ENCODE measurements around the gene R3HDM2.

The R3HDM2 gene

GRCh38 chr12:57239587-57240065 lies 191.2 kb downstream of the R3HDM2 start:
- peaks cover 4 to 69% (median 63%) of the 10 kb centered on the region in 5 donors for H3K4me1 ChIP-seq (ENCODE audit: control insufficient read depth in 5 of 5, insufficient read depth in 5 of 5, low read length in 5 of 5)
- H3K36me3 ChIP-seq (ENCODE audit: control insufficient read depth in 5 of 5, insufficient read depth in 5 of 5, low read length in 5 of 5) = peaks cover 0 to 1% (median under 1%) of the 10 kb centered on the region in 5 donors
- peak overlapping the region in 4 of 5 donors; percentile 53 to 70 (median 60) for H3K4me3 ChIP-seq (ENCODE audit: low read depth in 1 of 5, low read length in 5 of 5)
- H3K9me3 ChIP-seq (ENCODE audit: control insufficient read depth in 5 of 5, low read length in 5 of 5) = no peaks in the 10 kb centered on the region
- no peak overlapping the region for H3K27ac ChIP-seq (ENCODE audit: low read depth, low read length)
- H3K27me3 ChIP-seq (ENCODE audit: control insufficient read depth in 5 of 5, insufficient read depth in 4 of 5, low read length in 5 of 5) = peaks cover 54 to 83% (median 73%) of the 10 kb centered on the region in 5 donors
- H3K9ac ChIP-seq (ENCODE audit: low read length in 5 of 5) = peak overlapping the region in 2 of 5 donors; percentile 20 to 23

GRCh38 chr12:57238854-57239554 lies 191.8 kb downstream of the R3HDM2 start:
- H3K4me3 ChIP-seq (ENCODE audit: low read depth in 1 of 5, low read length in 5 of 5) = peak overlapping the region; percentile 17 to 70 (median 63)
- H3K27me3 ChIP-seq (ENCODE audit: control insufficient read depth in 5 of 5, insufficient read depth in 4 of 5, low read length in 5 of 5) = peaks cover 54 to 77% (median 66%) of the 10 kb centered on the region in 5 donors
- H3K9me3 ChIP-seq (ENCODE audit: control insufficient read depth in 5 of 5, low read length in 5 of 5) = no peaks in the 10 kb centered on the region
- H3K27ac ChIP-seq (ENCODE audit: low read depth, low read length) = no peak overlapping the region
- H3K9ac ChIP-seq (ENCODE audit: low read length in 5 of 5) = peak overlapping the region in 3 of 5 donors; percentile 48 to 64 (median 53)
- peaks cover 4 to 70% (median 64%) of the 10 kb centered on the region in 5 donors for H3K4me1 ChIP-seq (ENCODE audit: control insufficient read depth in 5 of 5, insufficient read depth in 5 of 5, low read length in 5 of 5)
- peaks cover 0 to 7% (median 7%) of the 10 kb centered on the region in 5 donors for H3K36me3 ChIP-seq (ENCODE audit: control insufficient read depth in 5 of 5, insufficient read depth in 5 of 5, low read length in 5 of 5)

- Histone ChIP-seq H3K27ac (ENCODE audit: low read depth, low read length) (no peak overlapping the region), H3K9me3 (ENCODE audit: control insufficient read depth in 5 of 5, low read length in 5 of 5) (no peaks in the 10 kb centered on the region), H3K4me3 (ENCODE audit: low read depth in 1 of 5, low read length in 5 of 5) (peak overlapping the region; percentile 17 to 70 (median 63)), H3K36me3 (ENCODE audit: control insufficient read depth in 5 of 5, insufficient read depth in 5 of 5, low read length in 5 of 5) (peaks cover 0 to 15% (median 15%) of the 10 kb centered on the region in 5 donors), H3K4me1 (ENCODE audit: control insufficient read depth in 5 of 5, insufficient read depth in 5 of 5, low read length in 5 of 5) (peaks cover 4 to 67% (median 59%) of the 10 kb centered on the region in 5 donors), H3K27me3 (ENCODE audit: control insufficient read depth in 5 of 5, insufficient read depth in 4 of 5, low read length in 5 of 5) (peaks cover 54 to 73% (median 63%) of the 10 kb centered on the region in 5 donors), H3K9ac (ENCODE audit: low read length in 5 of 5) (peak overlapping the region in 3 of 5 donors; percentile 48 to 64 (median 53))
These were observed 192.7 kb downstream of the R3HDM2 start for GRCh38 chr12:57237932-57238853.

- Histone ChIP-seq H3K4me3 (ENCODE audit: low read depth in 1 of 5, low read length in 5 of 5) (peak overlapping the region in 2 of 5 donors; percentile 63 to 70), H3K4me1 (ENCODE audit: control insufficient read depth in 5 of 5, insufficient read depth in 5 of 5, low read length in 5 of 5) (peaks cover 4 to 61% (median 53%) of the 10 kb centered on the region in 5 donors), H3K27me3 (ENCODE audit: control insufficient read depth in 5 of 5, insufficient read depth in 4 of 5, low read length in 5 of 5) (peaks cover 51 to 67% (median 57%) of the 10 kb centered on the region in 5 donors), H3K9me3 (ENCODE audit: control insufficient read depth in 5 of 5, low read length in 5 of 5) (no peaks in the 10 kb centered on the region), H3K9ac (ENCODE audit: low read length in 5 of 5) (no peak overlapping the region), H3K27ac (ENCODE audit: low read depth, low read length) (no peak overlapping the region), H3K36me3 (ENCODE audit: control insufficient read depth in 5 of 5, insufficient read depth in 5 of 5, low read length in 5 of 5) (peaks cover 0 to 22% (median 21%) of the 10 kb centered on the region in 5 donors)
These were observed 193.3 kb downstream of the R3HDM2 start for GRCh38 chr12:57237596-57237931.

- Histone ChIP-seq H3K27ac (ENCODE audit: low read depth, low read length) (no peak overlapping the region), H3K9me3 (ENCODE audit: control insufficient read depth in 5 of 5, low read length in 5 of 5) (no peaks in the 10 kb centered on the region), H3K36me3 (ENCODE audit: control insufficient read depth in 5 of 5, insufficient read depth in 5 of 5, low read length in 5 of 5) (peaks cover 0 to 27% (median 26%) of the 10 kb centered on the region in 5 donors), H3K27me3 (ENCODE audit: control insufficient read depth in 5 of 5, insufficient read depth in 4 of 5, low read length in 5 of 5) (peaks cover 46 to 62% (median 52%) of the 10 kb centered on the region in 5 donors), H3K9ac (ENCODE audit: low read length in 5 of 5) (no peak overlapping the region), H3K4me3 (ENCODE audit: low read depth in 1 of 5, low read length in 5 of 5) (peak overlapping the region in 4 of 5 donors; percentile 23 to 55 (median 49)), H3K4me1 (ENCODE audit: control insufficient read depth in 5 of 5, insufficient read depth in 5 of 5, low read length in 5 of 5) (peaks cover 4 to 56% (median 49%) of the 10 kb centered on the region in 5 donors)
These were observed 193.8 kb downstream of the R3HDM2 start for GRCh38 chr12:57236925-57237595.

GRCh38 chr12:57236201-57236924 lies 194.5 kb downstream of the R3HDM2 start:
- Histone ChIP-seq H3K9me3 (ENCODE audit: control insufficient read depth in 5 of 5, low read length in 5 of 5) (no peaks in the 10 kb centered on the region), H3K9ac (ENCODE audit: low read length in 5 of 5) (no peak overlapping the region), H3K4me1 (ENCODE audit: control insufficient read depth in 5 of 5, insufficient read depth in 5 of 5, low read length in 5 of 5) (peaks cover 4 to 55% (median 51%) of the 10 kb centered on the region in 5 donors), H3K27me3 (ENCODE audit: control insufficient read depth in 5 of 5, insufficient read depth in 4 of 5, low read length in 5 of 5) (peaks cover 39 to 55% (median 45%) of the 10 kb centered on the region in 5 donors), H3K4me3 (ENCODE audit: low read depth in 1 of 5, low read length in 5 of 5) (peak overlapping the region in 4 of 5 donors; percentile 23 to 55 (median 49)), H3K27ac (ENCODE audit: low read depth, low read length) (no peak overlapping the region), H3K36me3 (ENCODE audit: control insufficient read depth in 5 of 5, insufficient read depth in 5 of 5, low read length in 5 of 5) (peaks cover 0 to 33% (median 32%) of the 10 kb centered on the region in 5 donors)

- H3K27ac ChIP-seq (ENCODE audit: low read depth, low read length) = no peak overlapping the region
- peaks cover 0 to 37% (median 32%) of the 10 kb centered on the region in 5 donors for H3K36me3 ChIP-seq (ENCODE audit: control insufficient read depth in 5 of 5, insufficient read depth in 5 of 5, low read length in 5 of 5)
- no peaks in the 10 kb centered on the region for H3K9me3 ChIP-seq (ENCODE audit: control insufficient read depth in 5 of 5, low read length in 5 of 5)
- peaks cover 33 to 49% (median 39%) of the 10 kb centered on the region in 5 donors for H3K27me3 ChIP-seq (ENCODE audit: control insufficient read depth in 5 of 5, insufficient read depth in 4 of 5, low read length in 5 of 5)
- H3K4me3 ChIP-seq (ENCODE audit: low read depth in 1 of 5, low read length in 5 of 5) = peak overlapping the region in 4 of 5 donors; percentile 11 to 51 (median 42)
- H3K4me1 ChIP-seq (ENCODE audit: control insufficient read depth in 5 of 5, insufficient read depth in 5 of 5, low read length in 5 of 5) = peaks cover 4 to 55% (median 51%) of the 10 kb centered on the region in 5 donors
- no peak overlapping the region for H3K9ac ChIP-seq (ENCODE audit: low read length in 5 of 5)
These were observed 195.1 kb downstream of the R3HDM2 start for GRCh38 chr12:57235728-57236131.

GRCh38 chr12:57235017-57235727 lies 195.7 kb downstream of the R3HDM2 start:
- H3K27ac ChIP-seq (ENCODE audit: low read depth, low read length) = no peak overlapping the region
- H3K9ac ChIP-seq (ENCODE audit: low read length in 5 of 5) = no peak overlapping the region
- peaks cover 28 to 44% (median 34%) of the 10 kb centered on the region in 5 donors for H3K27me3 ChIP-seq (ENCODE audit: control insufficient read depth in 5 of 5, insufficient read depth in 4 of 5, low read length in 5 of 5)
- H3K4me1 ChIP-seq (ENCODE audit: control insufficient read depth in 5 of 5, insufficient read depth in 5 of 5, low read length in 5 of 5) = peaks cover 2 to 55% (median 51%) of the 10 kb centered on the region in 5 donors
- H3K4me3 ChIP-seq (ENCODE audit: low read depth in 1 of 5, low read length in 5 of 5) = peak overlapping the region in 3 of 5 donors; percentile 36 to 51 (median 47)
- peaks cover 0 to 37% (median 32%) of the 10 kb centered on the region in 5 donors for H3K36me3 ChIP-seq (ENCODE audit: control insufficient read depth in 5 of 5, insufficient read depth in 5 of 5, low read length in 5 of 5)
- no peaks in the 10 kb centered on the region for H3K9me3 ChIP-seq (ENCODE audit: control insufficient read depth in 5 of 5, low read length in 5 of 5)

Measured in subcutaneous abdominal adipose tissue (tissue), 5 donors.